GM12873 (cell line): ENCODE data around the gene B4GALT6.

Experiments used
- CTCF ChIP-seq: IDR thresholded peaks from 2 replicates; pipeline ENCODE4 v1.5.1; 2012; ENCODE audit warnings: low read depth, mild to moderate bottlenecking, moderate library complexity, low read length, control low read depth; ENCODE audit not compliant: insufficient read depth; ENCODE audit errors: missing control alignments

The B4GALT6 gene

GRCh38 chr18:31590570-31590969 is 93.8 kb downstream of the B4GALT6 start:
- no peak for TF ChIP-seq CTCF

- TF ChIP-seq CTCF: no peak
These were observed 96.9 kb downstream of the B4GALT6 start for GRCh38 chr18:31587529-31587928.

- TF ChIP-seq CTCF: no peak
These were observed 97.8 kb downstream of the B4GALT6 start for GRCh38 chr18:31586616-31587015.

GRCh38 chr18:31585991-31586390 is 98.4 kb downstream of the B4GALT6 start:
- TF ChIP-seq CTCF: no peak

- TF ChIP-seq CTCF: no peak
These were observed 101.1 kb downstream of the B4GALT6 start for GRCh38 chr18:31583185-31583854.

GRCh38 chr18:31581498-31582197 is 102.7 kb downstream of the B4GALT6 start:
- TF ChIP-seq CTCF: no peak

- TF ChIP-seq CTCF: no peak
These were observed 105.0 kb downstream of the B4GALT6 start for GRCh38 chr18:31579375-31579774.
